ENCODE data around the gene AFAP1L1. TPM values are rescaled to one million over a fixed set of nuclear protein-coding genes. Genes with fewer than 3 reads are reported as not detected.

AFAP1L1 gene
- total RNA-seq, 1 experiment from 2014 or later = 15.2 TPM

Other genes with a start within 250 kb of the AFAP1L1 start
- gene SH3TC2, start 208.8 kb upstream of the AFAP1L1 start, total RNA-seq (2021; ENCODE audit: unreplicated experiment) = 0.33 TPM
- 12.9 TPM for gene ABLIM3, start 130.4 kb upstream of the AFAP1L1 start, total RNA-seq (2021; ENCODE audit: unreplicated experiment)
- gene GRPEL2, start 73.6 kb downstream of the AFAP1L1 start, total RNA-seq (2021; ENCODE audit: unreplicated experiment) = 30.1 TPM
- gene PCYOX1L, start 86.2 kb downstream of the AFAP1L1 start, total RNA-seq (2021; ENCODE audit: unreplicated experiment) = 7.0 TPM
- gene IL17B, start 107.4 kb downstream of the AFAP1L1 start, total RNA-seq (2021; ENCODE audit: unreplicated experiment) = not detected